Adrenal gland (tissue), 5 donors: ENCODE data around the gene PITRM1.

Experiments used
- POLR2A ChIP-seq, 2 donors: fragments of 450-650 bp; IDR thresholded peaks; one replicate each; pipeline ENCODE4 v1.6.1; 2017; ENCODE audit warnings: antibody characterized with exemption in 2 of 2, mild to moderate bottlenecking in 2 of 2, moderate library complexity in 1 of 2
- TF ChIP-seq, protein P1 (sequence below), 6 experiments: fragments of 450-650 bp in 4 of 6; fragments of 200-600 bp in 2 of 6; sonication (generic) in 1 of 6; IDR thresholded peaks; 1 replicate in 5 of 6; 2 replicates in 1 of 6; pipeline versions ENCODE4 v1.5.1 to v1.8.0; 2016 to 2021; ENCODE audit warnings: antibody characterized with exemption in 6 of 6, mild to moderate bottlenecking in 2 of 6, moderate library complexity in 1 of 6
- donor health status: DM: no; HTN: no; CAD: no.

DNA sequence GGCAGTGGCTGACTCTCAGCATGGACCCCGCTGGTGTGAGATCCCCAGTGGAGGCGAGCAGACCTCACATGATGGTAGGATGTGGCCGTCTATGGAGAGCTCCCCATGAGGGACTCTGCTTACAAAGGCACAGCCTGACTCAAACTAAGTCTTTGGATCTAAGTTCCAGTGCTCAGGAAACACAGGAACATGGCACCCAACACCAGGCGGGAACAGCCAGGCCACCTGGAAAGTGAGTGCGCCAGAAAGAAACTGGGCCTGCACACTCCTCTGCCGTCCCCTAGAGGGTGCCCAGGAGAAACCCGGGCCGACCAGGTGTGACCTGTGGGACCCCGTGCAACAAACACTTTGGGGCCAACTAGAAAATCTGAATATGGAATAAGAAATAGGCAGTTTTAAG lies 10.0 kb downstream of the PITRM1 start:
- TF ChIP-seq, protein P1, sequence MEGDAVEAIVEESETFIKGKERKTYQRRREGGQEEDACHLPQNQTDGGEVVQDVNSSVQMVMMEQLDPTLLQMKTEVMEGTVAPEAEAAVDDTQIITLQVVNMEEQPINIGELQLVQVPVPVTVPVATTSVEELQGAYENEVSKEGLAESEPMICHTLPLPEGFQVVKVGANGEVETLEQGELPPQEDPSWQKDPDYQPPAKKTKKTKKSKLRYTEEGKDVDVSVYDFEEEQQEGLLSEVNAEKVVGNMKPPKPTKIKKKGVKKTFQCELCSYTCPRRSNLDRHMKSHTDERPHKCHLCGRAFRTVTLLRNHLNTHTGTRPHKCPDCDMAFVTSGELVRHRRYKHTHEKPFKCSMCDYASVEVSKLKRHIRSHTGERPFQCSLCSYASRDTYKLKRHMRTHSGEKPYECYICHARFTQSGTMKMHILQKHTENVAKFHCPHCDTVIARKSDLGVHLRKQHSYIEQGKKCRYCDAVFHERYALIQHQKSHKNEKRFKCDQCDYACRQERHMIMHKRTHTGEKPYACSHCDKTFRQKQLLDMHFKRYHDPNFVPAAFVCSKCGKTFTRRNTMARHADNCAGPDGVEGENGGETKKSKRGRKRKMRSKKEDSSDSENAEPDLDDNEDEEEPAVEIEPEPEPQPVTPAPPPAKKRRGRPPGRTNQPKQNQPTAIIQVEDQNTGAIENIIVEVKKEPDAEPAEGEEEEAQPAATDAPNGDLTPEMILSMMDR (IDR thresholded peaks at IDR 0.05), result no peak
- no peak for TF ChIP-seq POLR2A (IDR thresholded peaks at IDR 0.05)
